ENCODE measurements around the gene SPEG.

DNA sequence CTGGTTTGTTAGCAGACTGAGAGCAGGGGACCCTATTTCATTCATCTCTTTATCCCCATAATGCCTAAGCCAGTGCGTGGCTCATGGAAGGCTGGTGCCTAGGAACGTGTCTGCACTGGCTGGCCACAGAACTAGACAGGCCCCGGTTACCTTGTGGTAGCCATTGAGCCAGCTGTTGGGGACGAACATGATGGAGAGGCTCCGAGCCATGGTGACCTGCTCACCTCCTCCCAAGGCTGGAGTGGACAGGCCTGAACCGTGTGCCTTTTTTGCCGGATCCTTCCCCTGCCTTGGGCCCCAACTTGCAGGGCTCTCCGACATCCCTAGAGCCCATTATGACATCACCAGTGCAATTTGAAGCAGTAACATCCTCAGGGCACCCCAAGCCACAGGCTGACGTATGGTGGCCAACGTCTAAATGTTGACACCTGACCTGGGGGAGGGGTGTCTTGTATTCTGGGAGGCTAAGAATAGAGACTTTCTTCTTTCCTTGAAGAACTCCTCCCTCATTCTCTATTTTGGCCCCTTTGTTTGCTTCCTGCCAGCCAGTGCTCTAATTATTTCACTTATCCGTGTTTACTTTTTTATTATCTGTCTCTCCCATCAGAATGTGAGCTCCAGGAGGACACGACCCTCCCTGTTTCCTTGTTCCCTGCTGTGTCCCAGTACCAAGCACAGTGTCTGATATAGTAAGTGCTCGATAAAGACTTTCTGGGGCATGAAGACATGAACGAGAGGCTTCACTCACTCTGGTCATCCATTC, 34.7 kb upstream of the SPEG start:
- TF ChIP-seq GABPA (IDR thresholded peaks at IDR 0.05; ENCODE audit: borderline replicate concordance, insufficient read depth, low read length): no peak
- TF ChIP-seq POLR2A (IDR thresholded peaks at IDR 0.05; ENCODE audit: control extremely low read depth in 1 of 2, low read depth in 2 of 2, low read length in 2 of 2): no peak
